Body of pancreas (tissue), 4 donors: ENCODE results near the gene PACS1.
"Not testable (repeated sequence)": the region's sequence is repeated elsewhere in the genome, so short reads cannot be mapped to it uniquely, and the experiment has no call there.

Source experiments
- POLR2A ChIP-seq, 3 donors: fragments of 450-650 bp; IDR thresholded peaks; one replicate each; pipeline ENCODE4 v1.6.1; 2016; ENCODE audit warnings: antibody characterized with exemption in 3 of 3, mild to moderate bottlenecking in 2 of 3
- TF ChIP-seq, protein P1 (sequence below), 7 experiments: fragments of 450-650 bp in 4 of 7; fragments of 200-600 bp in 3 of 7; sonication (generic) in 3 of 7; IDR thresholded peaks; one replicate each; pipeline ENCODE4 v1.5.1; 2016 to 2019; ENCODE audit warnings: antibody characterized with exemption in 7 of 7

DNA sequence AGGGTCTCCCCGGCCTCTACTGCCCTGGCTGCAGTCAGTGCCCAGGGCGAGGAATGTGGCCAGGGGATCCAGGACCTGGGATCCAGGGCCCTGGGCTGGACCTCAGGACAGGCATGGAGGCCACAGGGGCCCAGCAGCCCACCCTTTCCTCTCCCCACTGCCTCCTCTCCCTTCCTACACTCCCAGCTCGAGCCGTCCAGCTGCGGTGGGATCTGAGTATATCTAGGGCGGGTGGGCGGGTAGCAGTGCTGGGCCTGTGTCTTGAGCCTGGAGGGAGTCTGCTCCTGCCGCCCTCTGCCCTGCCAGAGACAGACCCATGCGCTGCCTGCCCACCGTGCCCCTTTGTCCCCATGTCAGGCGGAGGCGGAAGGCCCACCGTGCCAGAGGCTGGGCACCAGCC lies 206.5 kb downstream of the PACS1 start:
- TF ChIP-seq, protein P1, sequence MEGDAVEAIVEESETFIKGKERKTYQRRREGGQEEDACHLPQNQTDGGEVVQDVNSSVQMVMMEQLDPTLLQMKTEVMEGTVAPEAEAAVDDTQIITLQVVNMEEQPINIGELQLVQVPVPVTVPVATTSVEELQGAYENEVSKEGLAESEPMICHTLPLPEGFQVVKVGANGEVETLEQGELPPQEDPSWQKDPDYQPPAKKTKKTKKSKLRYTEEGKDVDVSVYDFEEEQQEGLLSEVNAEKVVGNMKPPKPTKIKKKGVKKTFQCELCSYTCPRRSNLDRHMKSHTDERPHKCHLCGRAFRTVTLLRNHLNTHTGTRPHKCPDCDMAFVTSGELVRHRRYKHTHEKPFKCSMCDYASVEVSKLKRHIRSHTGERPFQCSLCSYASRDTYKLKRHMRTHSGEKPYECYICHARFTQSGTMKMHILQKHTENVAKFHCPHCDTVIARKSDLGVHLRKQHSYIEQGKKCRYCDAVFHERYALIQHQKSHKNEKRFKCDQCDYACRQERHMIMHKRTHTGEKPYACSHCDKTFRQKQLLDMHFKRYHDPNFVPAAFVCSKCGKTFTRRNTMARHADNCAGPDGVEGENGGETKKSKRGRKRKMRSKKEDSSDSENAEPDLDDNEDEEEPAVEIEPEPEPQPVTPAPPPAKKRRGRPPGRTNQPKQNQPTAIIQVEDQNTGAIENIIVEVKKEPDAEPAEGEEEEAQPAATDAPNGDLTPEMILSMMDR (IDR thresholded peaks at IDR 0.05) = not testable (repeated sequence)
- TF ChIP-seq POLR2A (IDR thresholded peaks at IDR 0.05) = not testable (repeated sequence)
